HG03442 (cell line): ENCODE measurements around the gene IQCE.
"Not testable (repeated sequence)": the region's sequence is repeated elsewhere in the genome, so short reads cannot be mapped to it uniquely, and the experiment has no call there.

Experiments
- ATAC-seq: cut with Tn5 transposase; IDR thresholded peaks from one replicate; pipeline ENCODE4 v1.9.1; 2021; ENCODE audit warnings: mild to moderate bottlenecking, moderate library complexity; ENCODE audit not compliant: unreplicated experiment

Gene IQCE

DNA sequence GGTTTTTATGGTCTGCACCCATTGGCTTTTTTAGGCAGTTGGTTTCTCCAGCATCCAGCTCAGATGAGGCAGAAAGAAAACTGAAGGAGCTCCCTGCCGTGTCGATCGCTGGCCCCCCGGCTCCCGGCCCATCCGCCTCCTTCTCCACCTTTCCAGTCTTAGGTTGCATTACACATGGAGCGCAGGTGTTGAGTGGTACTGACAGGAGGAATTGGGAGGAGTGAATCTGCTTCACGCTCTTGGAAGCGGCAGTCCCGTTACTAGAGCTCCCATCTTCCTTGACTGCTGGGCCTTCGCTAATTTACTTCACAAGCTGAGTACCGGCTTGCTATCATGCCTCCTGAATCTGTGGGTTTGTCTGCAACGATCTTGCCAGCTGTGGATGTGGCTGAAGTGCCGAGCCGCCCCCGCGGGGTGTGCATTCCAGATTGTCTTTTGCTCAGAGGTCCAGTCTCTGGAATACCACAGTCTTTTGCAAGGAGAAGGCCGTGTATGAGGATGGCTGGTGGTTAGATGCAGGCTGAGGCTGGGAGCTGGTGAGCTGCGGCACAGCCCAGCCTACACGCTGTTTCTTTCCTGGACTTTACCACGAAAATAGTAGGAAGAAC lies 17.1 kb downstream of the IQCE start:
- no peak for ATAC-seq

DNA sequence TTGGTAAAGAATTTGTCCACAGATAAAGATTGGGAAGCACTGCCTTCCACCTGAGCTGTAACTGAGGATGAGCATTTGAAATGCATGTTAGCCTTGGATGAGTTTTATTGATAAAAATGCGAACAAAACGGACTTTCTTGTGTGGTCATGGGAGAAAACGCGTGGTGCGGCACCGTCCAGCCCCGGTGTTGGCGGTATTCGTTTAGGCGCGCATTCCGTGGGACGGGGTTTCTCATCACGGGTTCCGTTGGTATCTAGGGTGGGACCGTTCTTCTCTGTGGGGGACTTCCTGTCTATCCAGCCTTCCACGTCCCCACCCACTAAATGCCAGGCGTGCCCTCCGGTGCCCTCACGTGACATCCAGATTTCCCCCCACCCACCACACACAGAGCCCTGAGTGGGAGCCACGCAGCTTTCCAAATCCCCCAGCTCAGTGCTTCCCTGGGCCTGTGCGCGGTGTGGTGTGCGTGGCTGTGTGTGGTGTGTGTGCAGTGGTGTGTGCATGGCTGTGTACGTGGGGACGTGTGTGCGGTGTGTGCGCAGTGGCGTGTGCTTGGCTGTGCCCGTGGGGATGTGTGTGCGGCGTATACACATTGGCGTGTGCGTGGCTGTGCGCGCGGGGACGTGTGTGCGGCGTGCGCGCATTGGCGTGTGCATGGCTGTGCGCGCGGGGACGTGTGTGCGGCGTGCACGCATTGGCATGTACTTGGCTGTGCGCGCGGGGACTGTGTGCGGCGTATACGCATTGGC lies 18.1 kb downstream of the IQCE start:
- ATAC-seq: no peak

DNA sequence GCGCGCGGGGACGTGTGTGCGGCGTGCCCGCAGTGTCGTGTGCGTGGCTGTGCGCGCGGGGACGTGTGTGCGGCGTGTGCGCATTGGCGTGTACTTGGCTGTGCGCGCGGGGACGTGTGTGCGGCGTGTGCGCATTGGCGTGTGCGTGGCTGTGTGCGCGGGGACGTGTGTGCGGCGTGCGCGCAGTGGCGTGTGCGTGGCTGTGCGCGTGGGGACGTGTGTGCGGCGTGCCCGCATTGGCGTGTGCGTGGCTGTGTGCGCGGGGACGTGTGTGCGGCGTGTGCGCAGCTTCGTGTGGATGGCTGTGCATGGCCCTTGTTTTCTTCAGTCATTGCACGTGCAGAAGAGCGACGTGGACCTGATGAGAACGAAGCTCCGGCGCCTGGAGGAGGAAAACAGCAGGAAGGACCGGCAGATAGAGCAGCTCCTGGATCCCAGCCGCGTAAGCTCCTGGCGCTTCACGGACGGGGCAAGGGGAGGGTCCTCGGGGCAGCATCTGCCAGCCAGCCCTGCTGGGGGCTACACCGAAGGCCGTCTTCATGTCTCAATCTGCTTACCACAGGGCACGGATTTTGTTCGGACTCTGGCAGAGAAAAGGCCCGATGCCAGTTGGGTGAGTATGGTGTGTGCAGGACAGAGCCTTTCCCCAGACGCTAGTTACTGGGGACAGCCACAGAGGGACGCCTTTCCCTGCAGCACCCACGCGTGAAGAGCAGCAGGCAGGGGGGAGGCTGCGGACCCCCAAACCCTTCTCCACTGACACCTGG lies 19.3 kb downstream of the IQCE start:
- no peak for ATAC-seq

DNA sequence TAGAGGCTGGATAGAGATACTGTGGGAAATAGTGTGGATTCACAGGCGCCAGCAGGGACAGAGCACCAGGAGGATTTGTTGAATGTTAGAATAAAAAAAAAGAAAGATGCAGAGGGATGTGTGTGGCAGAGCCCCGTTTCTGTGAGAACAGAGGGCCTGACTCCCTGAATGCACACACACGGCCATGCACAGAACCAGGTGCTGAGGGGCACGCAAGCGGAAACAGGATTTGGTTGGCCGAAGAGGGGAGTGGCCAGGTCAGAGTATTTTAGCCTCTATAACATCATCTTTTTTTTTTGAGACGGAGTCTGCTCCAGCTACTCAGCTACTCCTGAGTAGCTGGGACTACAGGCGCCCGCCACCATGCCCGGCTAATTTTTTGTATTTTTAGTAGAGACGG lies 21.9 kb downstream of the IQCE start:
- ATAC-seq: no peak

DNA sequence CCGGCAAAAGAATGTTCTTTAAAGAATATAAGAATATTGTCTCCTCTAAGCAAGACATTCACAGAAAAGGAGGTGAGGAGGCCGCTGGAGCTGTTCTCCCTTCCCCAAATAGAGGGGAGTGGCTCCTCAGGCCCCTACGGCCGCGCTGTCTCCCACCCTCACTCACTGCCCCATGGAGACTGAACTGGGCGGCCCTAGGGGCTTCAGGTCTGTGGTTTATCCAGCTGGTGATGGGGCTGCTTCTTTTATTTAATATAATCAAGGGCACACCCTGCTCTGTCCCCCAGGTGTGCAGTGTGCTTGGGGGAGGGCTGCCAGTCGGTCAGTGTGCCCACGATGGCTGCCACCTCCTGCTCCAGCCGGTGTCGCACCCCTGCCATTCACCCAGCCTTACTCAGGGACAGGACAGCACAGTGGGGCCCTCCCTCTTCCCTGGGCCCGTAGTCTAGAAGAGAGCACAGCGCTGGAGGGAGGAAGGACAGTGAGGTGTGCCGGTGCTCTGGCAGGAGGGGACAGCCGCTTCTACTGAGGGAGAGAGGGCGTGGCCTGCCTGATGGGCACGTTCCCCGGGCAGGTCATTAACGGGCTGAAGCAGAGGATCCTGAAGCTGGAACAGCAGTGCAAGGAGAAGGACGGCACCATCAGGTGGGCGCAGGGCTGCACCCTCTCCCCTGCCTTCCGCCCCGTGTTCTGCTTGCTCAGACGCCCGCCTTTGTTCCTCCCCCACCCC lies 23.4 kb downstream of the IQCE start:
- no peak for ATAC-seq

DNA sequence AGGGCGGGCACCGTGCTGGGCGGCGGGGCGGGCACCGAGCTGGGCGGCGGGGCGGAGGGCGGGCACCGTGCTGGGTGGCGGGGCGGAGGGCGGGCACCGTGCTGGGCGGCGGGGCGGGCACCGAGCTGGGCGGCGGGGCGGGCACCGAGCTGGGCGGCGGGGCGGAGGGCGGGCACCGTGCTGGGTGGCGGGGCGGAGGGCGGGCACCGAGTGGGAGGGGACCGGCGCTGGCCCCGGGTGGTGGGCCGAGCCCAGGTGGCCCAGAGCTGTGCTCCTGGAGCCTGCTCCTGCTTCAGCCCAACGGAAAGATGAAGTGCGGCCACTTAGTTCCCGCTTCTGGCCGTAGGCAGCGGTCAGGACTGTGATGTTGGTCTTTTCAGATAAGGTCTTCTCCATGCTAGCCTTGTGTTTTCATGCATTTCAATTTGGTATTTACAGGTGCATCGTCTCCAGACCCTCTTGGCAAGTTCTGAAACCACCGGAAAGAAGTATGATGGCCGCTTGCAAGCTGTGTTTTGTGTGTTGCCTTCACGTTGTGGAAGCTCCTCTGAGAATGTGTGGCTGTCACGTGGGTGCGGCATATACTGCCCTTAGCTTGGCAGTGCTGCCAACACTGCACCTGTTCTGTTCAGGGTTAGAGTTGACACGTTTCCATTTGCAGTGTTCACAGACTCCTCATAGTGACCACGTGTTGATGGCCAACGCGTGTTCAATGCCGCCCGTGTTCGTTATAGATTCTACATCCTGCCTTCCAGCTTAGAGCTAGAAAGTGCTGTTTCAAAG lies 25.2 kb downstream of the IQCE start:
- no peak for ATAC-seq

DNA sequence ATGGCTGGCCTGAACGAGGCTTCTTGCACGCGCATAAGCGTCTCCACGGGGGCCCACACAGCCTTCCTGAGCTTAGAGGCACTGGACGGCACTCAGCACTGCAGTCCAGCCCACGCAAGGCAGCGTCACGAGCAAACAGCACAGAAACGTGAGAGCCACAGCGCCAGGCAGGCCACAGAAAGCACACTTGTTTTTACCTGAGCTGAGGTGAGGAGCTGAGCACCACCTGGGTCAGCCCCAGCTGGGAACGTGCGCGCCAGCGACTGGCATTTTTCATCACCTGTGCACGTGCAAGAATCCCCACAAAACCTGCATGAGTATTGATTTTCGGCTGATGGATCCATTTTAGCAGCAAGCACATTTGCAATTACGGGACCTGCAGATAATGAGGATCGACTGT lies 26.7 kb downstream of the IQCE start:
- ATAC-seq: no peak

DNA sequence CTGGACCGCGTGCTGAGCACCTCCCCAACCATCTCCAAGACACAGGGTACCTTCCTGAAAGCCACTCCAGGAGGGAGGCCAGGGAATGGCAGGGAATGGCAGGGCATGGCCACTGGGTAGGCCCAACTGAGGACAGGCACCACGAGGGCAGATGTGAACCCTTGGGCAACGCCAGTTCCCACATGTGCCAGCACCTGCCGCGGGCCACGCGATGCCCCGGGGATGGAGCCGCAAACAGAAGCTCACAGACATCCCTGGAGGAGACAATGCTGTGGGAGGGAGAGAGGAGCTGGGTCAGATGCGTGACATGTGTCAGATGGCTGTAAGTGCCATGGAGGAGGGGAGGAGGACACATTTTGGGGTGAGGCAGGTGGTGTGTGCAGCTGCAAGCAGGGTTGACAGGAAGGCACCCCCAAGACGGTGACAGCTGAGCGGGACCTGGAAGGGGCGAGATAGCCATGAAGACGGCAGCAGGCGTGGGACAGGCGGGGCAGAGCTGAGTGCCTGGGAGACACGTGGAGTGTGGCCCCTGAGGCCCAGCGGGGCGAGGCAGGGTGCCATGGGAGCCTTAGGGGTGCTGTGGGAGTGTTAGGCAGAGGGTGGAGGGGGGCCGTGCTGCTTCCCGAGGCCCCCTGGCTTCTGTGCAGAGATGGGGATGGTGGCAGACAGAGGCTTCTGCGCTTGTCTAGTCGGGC lies 27.7 kb downstream of the IQCE start:
- no peak for ATAC-seq

DNA sequence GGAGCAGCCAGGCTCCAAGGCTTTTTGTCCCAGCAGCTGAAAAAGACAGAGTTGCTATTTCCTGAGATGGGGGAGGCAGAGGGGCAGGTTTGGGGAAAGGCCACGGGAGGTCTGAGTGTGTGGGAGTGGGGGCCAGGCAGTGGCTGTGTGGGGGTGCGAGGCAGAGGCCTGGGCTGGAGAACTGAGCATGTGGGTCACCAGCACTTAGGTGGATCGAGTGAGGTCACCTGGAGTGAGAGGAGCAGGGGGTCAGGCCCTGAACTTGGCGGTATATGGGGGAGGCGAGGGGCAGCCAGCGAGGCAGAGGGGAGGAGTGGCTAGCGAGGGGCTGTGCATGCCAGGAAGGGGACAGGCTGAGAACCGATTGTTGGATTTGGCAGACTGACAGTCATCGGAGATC lies 28.4 kb downstream of the IQCE start:
- no peak for ATAC-seq

DNA sequence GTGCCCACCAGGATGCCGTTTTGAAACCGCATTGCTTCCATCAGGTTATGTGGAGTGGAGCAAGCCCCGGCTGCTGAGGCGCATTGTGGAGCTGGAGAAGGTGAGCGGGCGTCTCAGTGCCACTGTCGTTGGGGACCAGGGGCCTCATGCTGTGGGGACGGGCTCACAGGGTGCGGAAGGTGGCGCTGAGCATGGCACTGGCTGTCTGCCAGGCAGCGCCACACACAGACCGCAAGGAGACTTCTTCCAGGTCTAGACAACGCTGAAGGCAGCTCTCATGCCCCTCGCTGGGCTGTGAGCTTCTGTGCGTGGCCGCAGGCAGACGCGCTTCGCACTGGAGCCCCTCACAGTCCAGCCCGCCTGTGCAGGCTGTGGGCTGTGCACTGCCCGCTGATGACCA lies 29.0 kb downstream of the IQCE start:
- ATAC-seq: no peak

DNA sequence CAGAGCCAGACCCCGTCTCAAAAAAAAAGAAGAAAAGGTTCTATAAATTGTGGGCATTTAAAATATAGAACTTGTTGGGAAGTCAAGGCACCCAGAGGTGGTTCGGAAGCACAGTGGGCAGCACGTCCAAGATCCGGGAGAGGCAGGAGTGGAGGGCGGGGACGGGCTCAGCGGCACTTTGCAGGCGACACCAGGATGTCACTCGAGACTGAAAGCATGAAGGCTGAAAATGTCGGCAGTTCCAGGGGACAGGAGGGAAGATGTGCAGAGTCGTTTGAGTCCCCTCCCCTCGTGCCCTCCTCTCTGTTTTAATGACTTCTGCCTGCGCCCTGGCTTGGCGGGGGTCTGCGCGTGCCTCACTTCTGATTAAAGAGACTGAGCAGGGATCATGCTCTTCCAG lies 30.6 kb downstream of the IQCE start:
- no peak for ATAC-seq

DNA sequence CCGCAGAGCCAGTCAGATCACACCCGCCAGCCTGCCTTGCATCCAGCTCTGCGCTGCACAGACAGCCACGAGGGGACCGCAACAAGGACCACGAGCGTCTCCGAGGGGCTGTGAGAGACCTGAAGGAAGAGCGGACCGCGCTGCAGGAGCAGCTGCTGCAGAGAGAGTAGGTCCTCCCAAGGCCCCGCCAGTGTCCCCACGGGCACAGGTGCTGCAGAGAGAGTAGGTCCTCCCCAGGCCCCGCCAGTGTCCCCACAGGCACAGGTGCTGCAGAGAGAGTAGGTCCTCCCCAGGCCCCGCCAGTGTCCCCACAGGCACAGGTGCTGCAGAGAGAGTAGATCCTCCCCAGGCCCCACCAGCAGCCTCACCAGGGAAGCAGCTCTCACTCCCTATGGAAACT lies 31.2 kb downstream of the IQCE start:
- not testable (repeated sequence) for ATAC-seq

DNA sequence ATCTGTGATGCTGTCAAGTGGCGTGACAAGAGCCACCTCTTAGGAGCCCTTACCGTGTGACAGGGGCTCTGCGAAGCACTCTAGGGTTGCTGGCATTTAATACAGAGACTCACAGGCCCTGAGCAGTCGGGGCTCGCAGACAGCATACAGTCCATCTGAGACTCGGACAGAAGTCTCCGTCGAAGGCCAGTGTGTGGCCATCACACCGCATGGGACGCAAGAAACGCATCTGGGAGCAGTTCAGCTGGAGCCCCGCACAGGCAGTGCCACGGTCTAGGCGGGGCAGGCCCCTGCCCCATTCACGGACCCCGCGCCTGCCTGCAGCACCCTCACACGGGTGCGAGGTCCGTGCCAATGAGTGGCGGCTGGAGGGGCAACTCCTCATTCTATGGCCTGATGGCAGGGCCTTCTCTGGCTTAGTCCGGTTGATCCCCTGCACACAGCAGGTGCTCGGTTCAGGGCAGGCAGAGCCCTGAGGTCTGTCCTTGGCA lies 33.6 kb downstream of the IQCE start:
- ATAC-seq: no peak

DNA sequence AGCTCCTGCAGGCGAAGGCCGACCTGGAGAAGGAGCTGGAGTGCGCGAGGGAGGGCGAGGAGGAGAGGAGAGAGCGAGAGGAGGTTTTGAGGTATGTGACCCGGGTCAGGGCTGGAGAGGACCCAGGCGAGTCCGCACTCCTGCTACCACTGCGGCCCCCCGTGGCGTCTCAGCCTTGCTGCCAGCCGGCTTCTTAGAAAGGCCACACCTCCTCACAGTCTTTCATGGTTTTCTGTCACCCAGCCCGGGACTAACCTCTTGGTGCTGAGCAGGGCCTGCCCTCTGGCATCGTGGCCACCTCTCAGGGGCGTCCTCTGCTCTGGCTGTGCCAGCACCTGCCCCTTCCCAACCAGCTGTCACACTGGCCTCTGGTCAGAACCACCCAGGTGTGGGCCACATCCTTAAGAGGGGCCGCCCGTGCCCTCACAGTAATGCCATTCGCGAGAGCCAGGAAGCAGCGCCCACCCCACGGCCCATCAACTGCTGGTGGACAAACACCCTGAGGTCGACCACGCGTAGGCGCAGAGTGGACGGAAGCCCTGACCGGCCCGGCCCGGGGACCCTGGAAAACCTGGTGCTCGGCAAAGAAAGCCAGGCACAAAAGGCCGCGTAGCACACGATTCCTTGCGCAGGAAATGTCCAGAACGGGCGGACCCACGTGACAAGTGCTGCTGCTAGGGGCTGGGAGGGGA lies 34.4 kb downstream of the IQCE start:
- ATAC-seq: no peak

DNA sequence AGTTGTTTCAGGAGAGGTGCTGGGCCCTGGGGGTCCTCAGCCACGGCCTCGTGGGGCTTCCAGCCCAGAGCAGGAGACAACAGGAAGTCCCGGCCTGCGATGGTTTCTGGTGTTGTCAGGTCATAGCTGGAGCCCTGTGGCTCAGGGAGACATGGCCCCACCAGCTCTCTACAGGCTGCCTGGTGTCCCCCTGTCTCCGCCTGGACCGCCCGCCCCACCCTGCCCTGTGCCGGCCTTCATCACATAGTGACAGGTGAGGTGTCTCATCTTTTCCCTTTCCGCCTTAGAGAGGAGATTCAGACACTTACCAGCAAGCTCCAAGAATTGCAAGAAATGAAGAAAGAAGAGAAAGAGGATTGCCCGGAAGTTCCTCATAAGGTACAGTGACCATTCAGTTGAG lies 35.8 kb downstream of the IQCE start:
- ATAC-seq: no peak

DNA sequence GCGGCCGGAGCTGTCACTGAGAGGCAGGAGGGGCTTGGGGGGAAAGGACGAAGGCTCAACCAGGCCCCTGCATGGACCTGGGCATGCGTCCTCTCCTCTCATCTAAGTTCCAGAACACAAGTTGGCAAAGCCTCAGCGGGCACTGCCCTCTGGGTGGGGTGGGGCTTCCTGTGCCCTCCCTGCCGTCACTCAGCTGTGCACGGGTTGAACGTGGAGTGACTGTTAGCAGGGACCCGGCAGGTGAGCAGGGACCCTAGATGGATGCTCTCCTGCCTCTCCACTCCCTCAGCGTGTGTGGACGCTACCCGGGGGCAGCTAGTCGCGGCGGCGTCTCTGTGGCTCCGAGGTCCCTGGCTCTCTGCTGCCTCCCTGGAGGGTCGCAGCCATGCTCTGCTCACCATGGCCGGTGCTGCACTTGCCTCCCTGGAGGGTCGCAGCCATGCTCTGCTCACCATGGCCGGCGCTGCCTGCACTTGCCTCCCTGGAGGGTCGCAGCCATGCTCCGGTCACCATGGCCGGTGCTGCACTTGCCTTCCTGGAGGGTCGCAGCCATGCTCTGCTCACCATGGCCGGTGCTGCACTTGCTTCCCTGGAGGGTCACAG lies 36.6 kb downstream of the IQCE start:
- no peak for ATAC-seq

DNA sequence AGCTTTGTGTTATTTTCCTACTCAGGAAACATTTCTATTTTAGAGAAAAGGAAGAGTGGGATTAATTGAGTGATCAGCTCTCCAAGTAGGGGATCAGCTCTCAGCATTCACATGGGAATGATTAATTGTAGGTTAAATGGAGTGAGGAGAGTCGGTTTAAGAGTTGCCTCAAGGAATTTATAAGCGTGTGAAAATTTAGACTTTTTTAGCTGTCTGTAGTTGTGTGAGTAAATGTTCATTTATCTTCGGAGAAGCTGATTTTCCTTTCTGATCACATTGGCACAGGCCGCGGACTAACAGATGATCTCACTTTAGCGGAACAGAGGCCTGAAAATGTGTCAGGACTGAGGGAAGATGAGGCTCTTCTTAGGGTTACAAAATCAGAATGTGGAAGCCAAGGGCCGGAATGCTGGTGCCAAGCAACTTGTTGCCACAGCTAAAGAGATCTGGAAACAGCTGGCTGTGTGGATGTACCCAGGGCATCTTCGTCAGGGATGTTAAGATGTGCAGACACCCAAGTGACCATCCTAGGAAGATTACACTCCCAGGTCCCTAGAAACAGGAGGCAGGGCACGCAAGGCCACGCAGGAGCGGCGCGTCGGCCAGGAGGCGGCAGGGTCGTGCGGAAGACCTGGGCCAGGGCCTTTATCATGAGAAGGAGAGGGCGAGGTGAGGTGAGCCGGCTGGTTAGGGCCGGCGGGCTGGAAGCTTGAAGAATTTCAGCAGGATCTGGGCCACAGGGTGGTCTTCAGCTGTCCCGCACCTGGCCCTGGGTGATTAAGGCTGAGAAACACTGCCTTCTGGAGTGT lies 37.9 kb downstream of the IQCE start:
- ATAC-seq: no peak

DNA sequence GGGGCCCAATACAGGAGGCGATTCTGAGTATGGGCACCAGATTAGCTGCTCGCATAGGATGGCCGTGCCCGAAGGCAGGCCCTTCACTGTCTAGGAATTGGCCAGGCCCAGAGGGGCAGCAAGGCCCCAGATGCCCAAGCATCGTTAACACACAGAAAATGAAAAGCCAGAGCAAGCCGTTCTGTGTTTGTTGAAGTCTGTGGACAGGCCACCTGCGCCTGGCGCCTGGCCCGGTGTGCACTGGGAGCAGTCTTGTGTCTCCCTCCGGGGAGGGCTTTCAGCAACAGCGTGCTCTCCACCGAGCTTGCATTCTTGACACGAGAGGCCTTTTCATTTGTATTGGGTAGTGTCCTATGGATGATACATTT lies 38.5 kb downstream of the IQCE start:
- ATAC-seq: no peak
